ENCODE results near the gene UAP1.

Gene UAP1

DNA sequence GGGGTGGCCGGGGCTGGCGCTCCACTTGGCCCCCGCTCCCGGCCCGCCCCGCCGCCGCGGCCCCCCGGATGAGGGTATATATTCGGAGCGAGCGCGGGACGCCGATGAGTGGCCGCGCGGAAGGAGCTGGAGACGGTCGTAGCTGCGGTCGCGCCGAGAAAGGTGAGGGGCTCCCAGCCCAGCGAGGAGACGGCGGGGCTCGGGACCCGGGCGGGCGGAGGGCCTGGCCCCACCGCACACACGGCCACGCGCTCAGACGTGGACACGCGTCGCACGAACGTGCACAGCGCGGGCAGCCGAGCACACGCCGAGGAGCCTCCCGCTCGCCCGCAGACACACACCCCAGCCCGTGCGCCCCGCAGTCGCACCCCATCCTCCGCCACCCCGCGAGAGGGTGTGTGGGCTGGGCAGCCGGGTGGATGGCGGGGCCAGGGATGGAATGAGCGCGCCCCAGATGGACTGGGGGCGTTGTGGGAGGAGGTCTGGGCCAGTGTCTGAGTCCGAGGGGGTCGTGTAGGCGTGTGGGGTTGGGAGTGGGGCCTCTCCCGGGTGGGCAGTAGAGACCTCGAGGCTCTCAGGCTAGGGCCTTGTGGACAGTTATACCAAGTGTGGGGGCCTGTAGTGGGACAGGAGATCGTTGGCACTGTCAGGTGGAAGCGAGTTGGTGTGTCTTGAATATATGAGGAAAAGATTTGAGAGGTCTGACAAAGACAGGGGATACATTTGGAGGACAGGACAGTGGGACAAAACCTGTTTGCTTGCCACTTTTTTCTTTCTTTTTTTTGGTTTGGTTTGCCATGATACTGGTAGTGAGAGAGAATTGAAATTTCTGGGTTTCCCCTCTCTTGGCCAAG, at the start of gene UAP1:
Gene UAP1, plus strand, starts transcription at position 107 of the 854 bp plus-strand sequence. CDS start 4,347 bp downstream, outside the sequence.
- peak within 1 kb of the TSS; percentile 94 for H3K4me3 ChIP-seq (ENCODE audit: low read depth, low read length)
- TF ChIP-seq, protein P1, sequence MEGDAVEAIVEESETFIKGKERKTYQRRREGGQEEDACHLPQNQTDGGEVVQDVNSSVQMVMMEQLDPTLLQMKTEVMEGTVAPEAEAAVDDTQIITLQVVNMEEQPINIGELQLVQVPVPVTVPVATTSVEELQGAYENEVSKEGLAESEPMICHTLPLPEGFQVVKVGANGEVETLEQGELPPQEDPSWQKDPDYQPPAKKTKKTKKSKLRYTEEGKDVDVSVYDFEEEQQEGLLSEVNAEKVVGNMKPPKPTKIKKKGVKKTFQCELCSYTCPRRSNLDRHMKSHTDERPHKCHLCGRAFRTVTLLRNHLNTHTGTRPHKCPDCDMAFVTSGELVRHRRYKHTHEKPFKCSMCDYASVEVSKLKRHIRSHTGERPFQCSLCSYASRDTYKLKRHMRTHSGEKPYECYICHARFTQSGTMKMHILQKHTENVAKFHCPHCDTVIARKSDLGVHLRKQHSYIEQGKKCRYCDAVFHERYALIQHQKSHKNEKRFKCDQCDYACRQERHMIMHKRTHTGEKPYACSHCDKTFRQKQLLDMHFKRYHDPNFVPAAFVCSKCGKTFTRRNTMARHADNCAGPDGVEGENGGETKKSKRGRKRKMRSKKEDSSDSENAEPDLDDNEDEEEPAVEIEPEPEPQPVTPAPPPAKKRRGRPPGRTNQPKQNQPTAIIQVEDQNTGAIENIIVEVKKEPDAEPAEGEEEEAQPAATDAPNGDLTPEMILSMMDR (IDR thresholded peaks at IDR 0.05; ENCODE audit: control insufficient read depth, extremely low read depth, insufficient read depth) = no peak
- DNase-seq (ENCODE audit: low read depth) = no peak

DNA sequence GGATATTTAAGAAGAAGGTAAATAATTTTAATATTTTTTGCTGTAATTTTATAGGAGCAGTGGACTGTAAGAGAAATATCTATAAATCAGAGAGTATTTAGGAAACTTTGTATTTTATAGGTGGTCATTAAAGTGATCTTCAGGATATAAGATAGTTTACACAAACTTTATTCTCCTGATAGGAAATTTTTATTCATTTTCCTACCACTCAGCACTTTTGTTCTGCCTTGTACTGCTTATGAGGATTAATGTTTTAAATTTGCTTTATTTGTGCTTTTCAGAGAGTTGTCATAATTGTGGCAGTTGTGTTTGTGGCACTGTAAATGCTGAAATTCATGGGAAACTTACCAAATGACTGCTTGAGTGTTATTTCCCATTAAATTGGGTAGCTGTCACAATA, 34.2 kb upstream of the UAP1 start:
- H3K4me3 ChIP-seq (ENCODE audit: low read depth, low read length) = no peak overlapping the region
- no peak for DNase-seq (ENCODE audit: low read depth)
- TF ChIP-seq, protein P1 (IDR thresholded peaks at IDR 0.05; ENCODE audit: control insufficient read depth, extremely low read depth, insufficient read depth) = no peak

DNA sequence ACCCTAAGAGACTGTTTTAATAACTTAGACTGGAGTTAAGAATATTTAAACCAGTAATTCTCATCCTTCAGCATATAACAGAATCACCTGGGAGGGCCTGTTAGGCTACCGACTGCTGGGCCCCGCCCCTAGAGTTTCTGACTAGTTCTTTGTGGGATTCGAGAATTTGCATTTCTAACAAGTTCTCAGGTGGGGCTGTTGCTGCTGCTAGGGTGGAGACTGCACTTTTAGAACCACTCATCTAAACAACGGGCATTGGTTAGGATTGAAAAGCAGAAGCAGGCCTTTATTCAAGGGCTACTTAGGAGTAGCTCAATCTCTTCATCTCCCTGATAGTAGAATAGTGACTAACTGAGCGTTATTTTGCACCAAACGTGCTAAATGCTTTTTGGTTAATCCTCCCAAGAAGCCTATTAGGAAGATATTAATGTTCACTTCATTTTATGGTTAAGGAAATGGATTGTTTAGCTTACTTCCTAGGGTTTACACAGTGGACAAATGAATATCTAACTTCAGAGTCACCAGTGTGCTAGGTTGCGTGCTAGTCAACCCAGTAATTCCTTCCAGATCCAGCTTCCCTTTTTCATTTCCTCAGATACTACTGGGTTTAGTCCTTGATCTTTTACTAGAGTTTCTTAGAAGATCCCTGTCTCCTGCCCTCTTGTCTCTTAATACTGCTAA, 31.1 kb upstream of the UAP1 start:
- no peak for DNase-seq (ENCODE audit: low read depth)
- TF ChIP-seq, protein P1 (IDR thresholded peaks at IDR 0.05; ENCODE audit: control insufficient read depth, extremely low read depth, insufficient read depth) = no peak
- no peak overlapping the region for H3K4me3 ChIP-seq (ENCODE audit: low read depth, low read length)

DNA sequence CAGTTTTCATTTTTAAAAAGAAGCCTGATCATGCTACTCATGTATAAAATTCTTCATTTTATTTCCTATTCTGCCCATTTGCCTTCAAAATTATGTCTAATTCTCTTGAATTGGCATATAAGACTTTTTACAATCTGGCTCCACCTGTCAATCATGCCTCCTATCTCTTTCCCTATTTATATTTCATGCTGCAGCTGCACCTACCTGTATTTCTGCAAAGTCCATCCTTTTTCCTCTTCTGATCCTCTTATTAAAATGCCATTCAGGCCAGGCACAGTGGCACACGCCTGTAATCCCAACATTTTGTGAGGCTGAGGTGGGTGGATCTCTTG, 30.6 kb upstream of the UAP1 start:
- H3K4me3 ChIP-seq (ENCODE audit: low read depth, low read length) = no peak overlapping the region

DNA sequence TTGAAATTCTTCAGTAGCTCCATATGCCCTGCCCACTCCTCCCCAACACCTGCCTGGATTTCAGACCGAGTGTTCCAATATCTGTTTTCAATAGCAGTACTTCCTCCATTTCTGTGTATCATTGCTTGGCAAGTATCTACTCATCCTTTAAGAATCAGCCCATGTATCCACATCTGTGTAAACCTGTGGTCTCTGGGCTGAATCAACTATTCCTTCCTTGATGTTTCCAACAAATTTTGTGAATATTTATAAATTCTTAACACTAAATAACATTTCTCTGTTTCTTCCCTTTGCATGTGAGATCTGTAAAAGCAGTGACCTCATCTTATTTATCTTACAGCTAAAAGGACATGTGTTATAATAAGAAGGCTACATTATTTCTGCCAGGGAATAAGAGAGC, 26.0 kb upstream of the UAP1 start:
- TF ChIP-seq, protein P1 (IDR thresholded peaks at IDR 0.05; ENCODE audit: control insufficient read depth, extremely low read depth, insufficient read depth) = no peak
- no peak for DNase-seq (ENCODE audit: low read depth)
- no peak overlapping the region for H3K4me3 ChIP-seq (ENCODE audit: low read depth, low read length)

More for the DNA sequence above, 30.6 kb upstream of the UAP1 start:
- TF ChIP-seq, protein P1 (IDR thresholded peaks at IDR 0.05; ENCODE audit: control insufficient read depth, extremely low read depth, insufficient read depth) = no peak
- no peak for DNase-seq (ENCODE audit: low read depth)

DNA sequence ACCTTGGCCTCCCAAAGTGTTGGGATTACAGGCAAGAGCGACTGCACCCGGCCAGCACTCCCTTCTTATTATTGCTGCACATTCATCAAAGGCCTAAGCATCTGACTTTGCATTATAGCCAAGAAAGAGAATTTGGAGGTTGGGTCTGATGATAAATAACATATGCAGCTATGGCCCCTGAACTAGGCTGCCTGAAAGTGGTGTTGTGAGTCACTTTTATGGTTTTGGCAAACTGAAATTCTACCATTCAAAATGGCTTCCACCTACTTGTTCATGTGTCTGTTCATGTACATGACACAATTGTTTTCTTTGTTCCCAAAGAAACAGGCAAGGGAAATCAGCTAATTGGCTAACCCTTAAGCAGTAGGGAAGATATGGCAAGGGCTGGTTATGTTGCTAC, 25.0 kb upstream of the UAP1 start:
- no peak overlapping the region for H3K4me3 ChIP-seq (ENCODE audit: low read depth, low read length)
- TF ChIP-seq, protein P1 (IDR thresholded peaks at IDR 0.05; ENCODE audit: control insufficient read depth, extremely low read depth, insufficient read depth) = no peak
- no peak for DNase-seq (ENCODE audit: low read depth)

Data from LNCaP clone FGC (cell line).